Dedifferentiated amniotic fluid mesenchymal stem cell (primary cell): Measurements from ENCODE around the gene FFAR3.
A peak's percentile ranks its signal among the peaks of the same experiment; 100 is the strongest.

Source experiments
- DNase-seq: peaks from one replicate; pipeline ENCODE4 v3.0.0-alpha.2; 2016; ENCODE audit errors: extremely low spot score

The FFAR3 gene

DNA sequence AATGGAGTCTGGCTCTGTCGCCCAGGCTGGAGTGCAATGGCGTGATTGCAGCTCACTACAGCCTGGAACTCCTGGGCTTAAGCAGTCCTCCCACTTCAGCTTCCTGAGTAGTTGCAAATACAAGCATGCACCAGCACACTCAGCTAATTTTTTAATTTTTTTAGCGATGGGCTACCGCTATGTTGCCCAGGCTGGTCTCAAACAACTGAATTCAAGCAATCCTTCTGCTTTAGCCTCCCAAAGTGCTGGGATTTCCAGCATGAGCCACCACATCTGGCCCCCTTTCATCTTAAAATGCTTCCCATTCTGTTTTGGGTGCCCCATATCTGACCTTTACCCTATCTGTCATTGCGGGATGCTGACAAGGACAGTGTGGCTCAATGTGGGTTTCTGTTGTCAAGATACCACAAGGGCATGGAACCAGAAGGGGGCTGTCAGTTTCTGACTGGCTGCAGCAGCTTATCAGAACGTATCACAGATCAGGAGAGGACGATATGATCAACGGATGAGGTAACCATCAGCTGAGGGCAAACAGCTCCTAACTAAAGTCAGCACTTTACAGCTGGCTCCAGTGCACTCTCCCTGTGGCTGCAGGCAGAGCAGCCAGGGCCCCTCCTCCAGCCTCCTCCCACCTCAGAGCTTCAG lies 45.0 kb downstream of the FFAR3 start:
- DNase-seq, result no peak

DNA sequence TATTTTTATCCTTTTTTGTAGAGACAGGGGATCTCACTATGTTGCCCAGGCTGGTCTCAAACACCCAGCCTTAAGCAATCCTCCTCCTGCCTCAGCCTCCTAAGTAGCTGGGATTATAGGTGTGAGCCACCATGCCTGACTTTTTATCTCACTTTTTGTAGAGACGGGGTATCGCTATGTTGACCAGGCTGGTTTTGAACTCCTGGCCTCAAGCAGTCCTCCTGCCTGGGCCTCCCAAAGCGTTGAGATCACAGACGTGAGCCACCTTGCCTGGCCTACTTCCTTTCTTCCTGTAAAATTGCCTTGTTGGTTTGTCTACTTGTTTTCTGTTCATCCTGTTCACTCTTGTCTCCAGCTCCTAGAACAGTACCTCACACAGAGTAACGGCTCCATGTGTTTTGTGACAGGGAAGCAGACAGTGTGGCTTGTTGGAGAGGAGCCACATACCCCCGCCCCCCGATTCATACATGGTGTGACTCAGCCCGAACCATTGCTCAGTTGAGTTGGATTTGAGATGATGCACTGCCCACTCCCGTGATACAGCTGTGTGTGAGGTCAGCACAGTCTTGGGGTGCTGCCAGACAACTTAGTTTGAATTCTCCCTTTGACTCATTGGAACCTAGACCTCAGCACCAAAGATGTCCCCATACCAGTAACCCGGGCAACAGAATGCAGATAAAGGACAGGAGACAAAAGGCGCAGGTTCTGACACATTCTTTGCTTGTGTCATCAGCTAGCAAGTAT lies 46.8 kb downstream of the FFAR3 start:
- peak; percentile 36 for DNase-seq

DNA sequence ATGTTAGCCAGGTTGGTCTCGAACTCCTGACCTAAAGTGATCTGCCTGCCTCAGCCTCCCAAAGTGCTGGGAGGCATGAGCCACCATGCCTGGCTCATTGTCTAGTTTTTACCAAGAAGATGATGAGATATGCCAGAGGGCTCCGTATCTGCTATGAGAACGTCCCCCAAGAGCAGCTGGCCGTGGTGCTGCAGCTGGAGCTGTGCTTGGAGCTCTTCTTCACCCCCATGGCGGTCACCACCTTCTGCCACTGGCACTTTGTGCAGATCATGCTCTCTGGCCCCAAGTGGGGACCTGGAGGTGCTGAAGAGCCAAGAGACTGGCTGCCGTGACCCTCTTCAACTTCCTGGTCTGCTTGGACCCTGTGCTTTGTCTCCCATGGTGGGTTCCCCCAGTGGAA lies 49.4 kb downstream of the FFAR3 start:
- no peak for DNase-seq

DNA sequence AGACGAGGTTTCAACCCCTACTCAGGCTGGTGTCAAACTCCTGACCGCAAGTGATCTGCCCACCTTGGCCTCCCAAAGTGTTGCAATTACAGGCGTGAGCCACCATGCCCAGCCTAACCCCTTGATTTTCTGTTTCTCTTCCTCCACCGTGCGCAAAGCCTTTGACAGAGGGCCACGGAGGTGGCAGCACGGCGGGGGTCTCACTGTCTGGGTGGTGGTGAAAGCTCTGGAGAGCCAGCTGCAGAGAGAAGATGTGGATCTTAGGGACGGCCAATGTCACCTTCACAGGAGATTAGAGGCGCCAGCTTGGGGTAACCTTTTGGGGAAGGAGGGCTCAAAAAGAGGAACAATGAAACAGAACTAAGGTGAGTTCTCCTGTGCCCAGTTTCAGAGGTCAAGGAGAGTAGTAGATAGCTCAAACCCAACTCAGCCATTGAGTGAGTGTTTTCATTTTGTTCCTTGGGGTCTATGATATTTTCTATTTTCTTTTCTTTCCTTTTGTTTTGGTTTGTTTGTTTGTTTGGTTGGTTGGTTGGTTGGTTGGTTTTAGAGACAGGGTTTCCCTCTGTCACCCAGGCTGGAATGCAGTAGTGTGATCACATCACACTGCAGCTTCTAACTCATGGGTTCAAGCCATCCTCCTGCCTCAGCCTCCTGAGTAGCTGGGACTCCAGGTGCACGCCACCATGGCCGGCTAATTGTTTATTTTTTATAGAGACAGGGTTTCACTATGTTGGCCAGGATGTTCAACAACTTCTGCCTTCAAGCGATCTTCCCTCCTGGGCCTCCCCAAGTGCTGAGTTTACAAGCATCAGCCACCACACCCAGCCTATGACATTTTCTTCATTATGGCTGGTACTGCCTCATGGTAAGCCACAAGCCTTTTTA lies 50.3 kb downstream of the FFAR3 start:
- no peak for DNase-seq

DNA sequence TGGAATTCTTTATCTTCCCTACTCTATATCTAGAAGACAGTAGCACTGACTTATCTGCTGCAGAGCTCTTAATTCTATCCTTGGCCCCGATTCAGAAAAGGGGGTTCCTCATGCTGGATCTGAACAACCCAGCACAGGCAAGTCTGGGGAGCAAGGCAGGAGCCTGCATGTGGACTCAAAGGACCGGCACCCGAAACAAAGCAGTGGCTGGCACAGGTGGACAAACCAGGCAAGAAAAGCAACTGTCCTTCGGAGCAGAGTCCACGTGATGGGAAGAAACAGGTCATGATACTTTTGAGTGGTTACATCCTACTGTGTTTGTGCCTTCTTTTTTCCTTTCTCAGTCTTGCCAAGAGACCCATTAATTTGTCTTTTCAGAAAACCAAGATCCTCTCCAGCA lies 50.9 kb downstream of the FFAR3 start:
- no peak for DNase-seq
